Chondrocyte (in vitro differentiated cells): ENCODE data around the gene PTPRE. TPM values are rescaled to one million over a fixed set of nuclear protein-coding genes. Genes with fewer than 3 reads are reported as not detected.

Experiments
- DNase-seq: peaks from one replicate; pipeline ENCODE4 v3.0.0; 2021; ENCODE audit warnings: mixed read lengths, low spot score
- H3K27ac Mint-ChIP-seq: one replicate; pipeline ENCODE4 v1.8.0; 2021; ENCODE audit warnings: mild to moderate bottlenecking, moderate library complexity, mixed read lengths; ENCODE audit not compliant: unreplicated experiment
- H3K27me3 Mint-ChIP-seq: 2 replicates; pipeline ENCODE4 v1.8.0; 2021; ENCODE audit warnings: low read depth, mixed read lengths
- H3K36me3 Mint-ChIP-seq: 2 replicates; pipeline ENCODE4 v1.8.0; 2021; ENCODE audit warnings: low read depth, mixed read lengths
- H3K4me1 Mint-ChIP-seq: 2 replicates; pipeline ENCODE4 v1.8.0; 2021; ENCODE audit warnings: low read depth, mild to moderate bottlenecking, mixed read lengths
- H3K4me3 Mint-ChIP-seq: one replicate; pipeline ENCODE4 v1.8.0; 2021; ENCODE audit warnings: mild to moderate bottlenecking, moderate library complexity, mixed read lengths; ENCODE audit not compliant: unreplicated experiment
- H3K9me3 Mint-ChIP-seq: 2 replicates; pipeline ENCODE4 v1.8.0; 2021; ENCODE audit warnings: low read depth, mixed read lengths
- CTCF ChIP-seq: fragments of 200-600 bp; sonication (generic); IDR thresholded peaks from 2 replicates; pipeline ENCODE4 v1.5.0; 2021; ENCODE audit warnings: antibody characterized with exemption, mild to moderate bottlenecking, moderate library complexity
- total RNA-seq: library from RNA; stranded (reverse); gene quantifications from 3 replicates; pipeline ENCODE4 v1.2.1, GENCODE V29; 2021

Gene PTPRE
- total RNA-seq, 1 donor from 2014 or later, result 6.2 TPM

- no peak for DNase-seq
- H3K4me1 Mint-ChIP-seq, result peaks cover 3% of the 10 kb centered on the region
- TF ChIP-seq CTCF, result no peak
- H3K4me3 Mint-ChIP-seq, result no peak overlapping the region
- H3K36me3 Mint-ChIP-seq, result peaks cover 8% of the 10 kb centered on the region
- H3K27ac Mint-ChIP-seq, result no peak overlapping the region
- H3K9me3 Mint-ChIP-seq, result peaks cover 3% of the 10 kb centered on the region
- no peaks in the 10 kb centered on the region for H3K27me3 Mint-ChIP-seq
These were observed 167.7 kb downstream of the PTPRE start for GRCh38 chr10:128074589-128074988.

GRCh38 chr10:128077155-128077875, 170.4 kb downstream of the PTPRE start:
- Mint-ChIP-seq H3K36me3 (peaks cover 5% of the 10 kb centered on the region), H3K4me3 (no peak overlapping the region), H3K27ac (no peak overlapping the region), H3K4me1 (no peaks in the 10 kb centered on the region), H3K27me3 (no peaks in the 10 kb centered on the region), H3K9me3 (peaks cover 3% of the 10 kb centered on the region)
- DNase-seq, result no peak
- TF ChIP-seq CTCF, result no peak

- Mint-ChIP-seq H3K9me3 (peaks cover 3% of the 10 kb centered on the region), H3K27me3 (no peaks in the 10 kb centered on the region), H3K4me1 (no peaks in the 10 kb centered on the region), H3K27ac (no peak overlapping the region), H3K36me3 (peaks cover 4% of the 10 kb centered on the region), H3K4me3 (no peak overlapping the region)
- TF ChIP-seq CTCF, result peak; percentile 86
- DNase-seq, result no peak
These were observed 171.4 kb downstream of the PTPRE start for GRCh38 chr10:128078136-128078969.

- no peak for TF ChIP-seq CTCF
- DNase-seq, result no peak
- Mint-ChIP-seq H3K27ac (no peak overlapping the region), H3K9me3 (no peaks in the 10 kb centered on the region), H3K4me3 (no peak overlapping the region), H3K27me3 (no peaks in the 10 kb centered on the region), H3K36me3 (no peaks in the 10 kb centered on the region), H3K4me1 (no peaks in the 10 kb centered on the region)
These were observed 173.3 kb downstream of the PTPRE start for GRCh38 chr10:128080231-128080630.

GRCh38 chr10:128080641-128081040, 173.7 kb downstream of the PTPRE start:
- DNase-seq, result no peak
- Mint-ChIP-seq H3K9me3 (no peaks in the 10 kb centered on the region), H3K27me3 (no peaks in the 10 kb centered on the region), H3K4me1 (no peaks in the 10 kb centered on the region), H3K36me3 (no peaks in the 10 kb centered on the region), H3K27ac (no peak overlapping the region), H3K4me3 (no peak overlapping the region)
- TF ChIP-seq CTCF, result no peak
